Measurements from ENCODE around the gene ALG14. TPM values are rescaled to one million over a fixed set of nuclear protein-coding genes. Genes with fewer than 3 reads are reported as not detected.

ALG14 gene
- total and polyA plus RNA-seq, 10 of the 15 experiments (the other 5 are each of a cell fraction or from before 2014, with no cell fraction given), result 2.6 to 19.2 (median 7.5) TPM

- WGBS (ENCODE audit: insufficient coverage, insufficient replicate concordance, low lambda C conversion rate, missing lambda C conversion rate), result 62% methylated on average over 6 of the region's 6 CpGs
- SMC1A ChIA-PET (ENCODE audit: uncharacterized antibody, unreplicated experiment), result no interaction called here
Observed at GRCh38 chr1:95096218-95096841, 23.6 kb upstream of the ALG14 start.

More at GRCh38 chr1:95096218-95096841, 23.6 kb upstream of the ALG14 start:
- CTCF ChIA-PET, result interaction anchor here (1.7 kb wide), 1 partner anchor 12 kb away, joined by 5 read pairs; no protein-coding TSS in a partner anchor
- RAD21 ChIA-PET (ENCODE audit: unreplicated experiment), result no interaction called here
- POLR2A ChIA-PET, result interaction anchor here (0.6 kb wide), 1 partner anchor 152 kb away, joined by 7 read pairs; no protein-coding TSS in a partner anchor
- H3K9ac ChIP-seq (ENCODE audit: control insufficient read depth, insufficient read depth, low read length), result no peak overlapping the region
- DNase-seq (ENCODE audit: low read depth, low spot score), result no peak
- FAIRE-seq, result no peak
- H3K4me1 ChIP-seq (ENCODE audit: control insufficient read depth, insufficient read depth, low read length), result peaks cover 6% of the 10 kb centered on the region
- ATAC-seq, result peak; percentile 49
- H3K27ac ChIP-seq (ENCODE audit: control insufficient read depth, insufficient read depth), result no peak overlapping the region
- H4K20me1 ChIP-seq (ENCODE audit: control insufficient read depth, insufficient read depth), result no peaks in the 10 kb centered on the region
- H3K4me3 ChIP-seq, result no peak overlapping the region
- H3K27me3 ChIP-seq (replicated peaks in 1 of 2; ENCODE audit: control insufficient read depth in 2 of 2, insufficient read depth in 2 of 2, low read length in 1 of 2), result no peaks in the 10 kb centered on the region
- H3K4me2 ChIP-seq (ENCODE audit: control insufficient read depth, insufficient read depth), result peak overlapping the region; percentile 30; the same call in 1 of the 2 replicates
- TF ChIP-seq NBN (IDR thresholded peaks at IDR 0.05) (no peak), ZBTB40 (IDR thresholded peaks at IDR 0.05; ENCODE audit: borderline replicate concordance) (peak; percentile 71)
- H3K9me3 ChIP-seq (replicated peaks; ENCODE audit: control insufficient read depth, insufficient read depth, low read length), result no peaks in the 10 kb centered on the region
- no peaks in the 10 kb centered on the region for H3K79me2 ChIP-seq (ENCODE audit: control insufficient read depth, insufficient read depth, low read length)
- no peaks in the 10 kb centered on the region for H3K36me3 ChIP-seq (ENCODE audit: control insufficient read depth in 2 of 2, insufficient read depth in 2 of 2, low read length in 1 of 2)
- intact Hi-C loops (cut with micrococcal nuclease; ENCODE audit: unreplicated experiment) (no loop called here), in situ Hi-C loops (cut with MboI) (no loop called here)
- BruUV-seq (replicated peaks), result no TSS peak
- H2AFZ ChIP-seq (ENCODE audit: control insufficient read depth, low read depth, low read length), result no peak overlapping the region
